H1 (cell line): ENCODE results near the gene TMC3. TPM values are rescaled to one million over a fixed set of nuclear protein-coding genes. Genes with fewer than 3 reads are reported as not detected.

Experiments
- CTCF ChIA-PET: fragments of 300-600 bp; sonication (Branson Sonifier 250); formaldehyde crosslinking; loops from one replicate; lab custom pipeline; 2021; ENCODE audit not compliant: partially characterized antibody; lab: Charles Lee
- POLR2A ChIA-PET: fragments of 300-600 bp; sonication (Branson Sonifier 250); formaldehyde crosslinking; loops from one replicate; lab custom pipeline; 2021; ENCODE audit warnings: inconsistent platforms; ENCODE audit not compliant: partially characterized antibody; lab: Charles Lee
- DNase-seq, 2 experiments: peaks; one replicate each; pipeline versions ENCODE4 v3.0.0 to v3.0.0-alpha.2; 2010 to 2022; ENCODE audit warnings: low spot score in 2 of 2, low read depth in 1 of 2, mixed read lengths in 1 of 2
- FAIRE-seq: peaks from 2 replicates; lab custom pipeline; 2011; peaks lifted over from hg19 to GRCh38; lab: Jason Lieb, UNC
- H2AFZ ChIP-seq: 2 replicates; pipeline ENCODE4 v1.8.1; 2012; ENCODE audit warnings: low read length, inconsistent platforms
- H2AK5ac ChIP-seq: 2 replicates; pipeline ENCODE4 v1.6.1; 2013; ENCODE audit warnings: low read depth, low read length
- H2BK120ac ChIP-seq: replicated peaks from 2 replicates; pipeline ENCODE3; 2013; ENCODE audit warnings: low read depth, low read length, inconsistent platforms
- H2BK12ac ChIP-seq: 2 replicates; pipeline ENCODE4 v1.6.1; 2013; ENCODE audit warnings: low read depth, low read length
- H2BK15ac ChIP-seq: 2 replicates; pipeline ENCODE4 v1.6.1; 2013; ENCODE audit warnings: low read length
- H2BK20ac ChIP-seq: 2 replicates; pipeline ENCODE4 v1.6.1; 2013; ENCODE audit warnings: low read length
- H2BK5ac ChIP-seq: 2 replicates; pipeline ENCODE4 v1.6.1; 2013; ENCODE audit warnings: low read depth, low read length
- H3K14ac ChIP-seq: 2 replicates; pipeline ENCODE4 v1.6.1; 2013; ENCODE audit warnings: inconsistent platforms; ENCODE audit not compliant: insufficient read length
- H3K18ac ChIP-seq: 2 replicates; pipeline ENCODE4 v1.6.1; 2013; ENCODE audit warnings: low read length; ENCODE audit errors: extremely low read depth
- H3K23ac ChIP-seq: 2 replicates; pipeline ENCODE4 v1.6.1; 2013; ENCODE audit warnings: inconsistent platforms; ENCODE audit not compliant: insufficient read length
- H3K23me2 ChIP-seq: 2 replicates; pipeline ENCODE4 v1.6.1; 2013; ENCODE audit warnings: low read depth, low read length
- H3K27ac ChIP-seq: 2 replicates; pipeline ENCODE4 v1.6.1; 2011; ENCODE audit warnings: low read depth, low read length, inconsistent platforms
- H3K27me3 ChIP-seq, 4 experiments: replicated peaks in 1 of 4; 1 replicate in 1 of 4; 2 replicates in 3 of 4; pipeline versions ENCODE4 v1.6.1 to v1.8.1; 2011 to 2013; ENCODE audit warnings: low read length in 3 of 4, mild to moderate bottlenecking in 3 of 4, inconsistent platforms in 2 of 4, mixed read lengths in 2 of 4, moderate library complexity in 1 of 4; ENCODE audit not compliant: control insufficient read depth in 3 of 4, insufficient read depth in 3 of 4; ENCODE audit errors: extremely low read depth in 1 of 4
- H3K36me3 ChIP-seq, 4 experiments: 2 replicates each; pipeline versions ENCODE4 v1.6.1 to v1.8.1; 2011 to 2013; ENCODE audit warnings: mild to moderate bottlenecking in 4 of 4, low read length in 3 of 4, moderate library complexity in 2 of 4, control low read depth in 1 of 4, inconsistent platforms in 1 of 4; ENCODE audit not compliant: insufficient read depth in 4 of 4, control insufficient read depth in 2 of 4
- H3K4ac ChIP-seq: replicated peaks from 2 replicates; pipeline ENCODE3; 2013; ENCODE audit warnings: low read length, low read depth, mixed read lengths, inconsistent platforms; ENCODE audit not compliant: insufficient read length
- H3K4me1 ChIP-seq, 4 experiments: replicated peaks in 1 of 4; 1 replicate in 1 of 4; 2 replicates in 3 of 4; pipeline versions ENCODE4 v1.6.1 to v1.8.1; 2011 to 2013; ENCODE audit warnings: low read length in 3 of 4, inconsistent platforms in 2 of 4, mixed read lengths in 1 of 4; ENCODE audit not compliant: insufficient read depth in 4 of 4, control insufficient read depth in 3 of 4
- H3K4me2 ChIP-seq, 2 experiments: 2 replicates each; pipeline versions ENCODE4 v1.6.1 to v1.8.1; 2011 to 2013; ENCODE audit warnings: low read depth in 2 of 2, low read length in 2 of 2, control low read depth in 1 of 2, inconsistent platforms in 1 of 2, mild to moderate bottlenecking in 1 of 2; ENCODE audit not compliant: insufficient read depth in 1 of 2
- H3K4me3 ChIP-seq, 4 experiments: fragments of 200-600, 300-600 bp in 1 of 4; sonication (generic), shearing (Covaris generic), sonication (Bioruptor Twin) in 1 of 4; 2 replicates each; pipeline versions ENCODE4 v1.5.1 to v1.8.1; 2011 to 2016; ENCODE audit warnings: low read length in 4 of 4, low read depth in 3 of 4, control low read depth in 2 of 4, inconsistent platforms in 2 of 4, mild to moderate bottlenecking in 2 of 4, mixed read lengths in 1 of 4, moderate library complexity in 1 of 4; ENCODE audit not compliant: insufficient read depth in 2 of 4; ENCODE audit errors: extremely low read depth in 1 of 4
- H3K56ac ChIP-seq: replicated peaks from 2 replicates; pipeline ENCODE3; 2013; ENCODE audit warnings: low read depth, mild to moderate bottlenecking, mixed read lengths, low read length, inconsistent platforms; ENCODE audit not compliant: insufficient read length
- H3K79me1 ChIP-seq: 2 replicates; pipeline ENCODE4 v1.6.1; 2013; ENCODE audit warnings: low read depth, low read length, control low read depth
- H3K79me2 ChIP-seq, 2 experiments: 2 replicates each; pipeline versions ENCODE4 v1.6.1 to v1.8.1; 2012 to 2013; ENCODE audit warnings: low read length in 2 of 2, mild to moderate bottlenecking in 2 of 2, inconsistent platforms in 1 of 2; ENCODE audit not compliant: insufficient read depth in 2 of 2, control insufficient read depth in 1 of 2
- H3K9ac ChIP-seq, 4 experiments: replicated peaks in 1 of 4; 1 replicate in 1 of 4; 2 replicates in 3 of 4; pipeline versions ENCODE4 v1.6.1 to v1.8.1; 2011 to 2013; ENCODE audit warnings: low read depth in 3 of 4, low read length in 3 of 4, control low read depth in 2 of 4, mild to moderate bottlenecking in 2 of 4, moderate library complexity in 2 of 4, inconsistent platforms in 1 of 4; ENCODE audit errors: extremely low read depth in 1 of 4
- H3K9me3 ChIP-seq, 2 experiments: 2 replicates each; pipeline versions ENCODE4 v1.6.1 to v1.8.1; 2012 to 2013; ENCODE audit warnings: mild to moderate bottlenecking in 2 of 2, moderate library complexity in 2 of 2, control low read depth in 1 of 2, inconsistent platforms in 1 of 2, low read depth in 1 of 2, low read length in 1 of 2, mixed read lengths in 1 of 2; ENCODE audit not compliant: insufficient read depth in 2 of 2
- H4K20me1 ChIP-seq, 2 experiments: replicated peaks in 1 of 2; 2 replicates each; pipeline versions ENCODE3 to v1.8.1; 2011 to 2013; ENCODE audit warnings: inconsistent platforms in 2 of 2, low read length in 2 of 2, mild to moderate bottlenecking in 1 of 2; ENCODE audit not compliant: insufficient read depth in 2 of 2, control insufficient read depth in 1 of 2
- H4K5ac ChIP-seq: 2 replicates; pipeline ENCODE4 v1.6.1; 2013; ENCODE audit warnings: low read length, low read depth, mixed read lengths, inconsistent platforms; ENCODE audit not compliant: insufficient read length
- H4K8ac ChIP-seq: 2 replicates; pipeline ENCODE4 v1.8.0; 2013; ENCODE audit warnings: mild to moderate bottlenecking, moderate library complexity, low read length, inconsistent platforms; ENCODE audit not compliant: insufficient read depth; ENCODE audit errors: extremely low read depth
- H4K91ac ChIP-seq: replicated peaks from 2 replicates; pipeline ENCODE3; 2013; ENCODE audit warnings: low read length, mixed read lengths, inconsistent platforms; ENCODE audit not compliant: insufficient read length
- ASH2L ChIP-seq: fragments of 200-600, 300-600 bp; sonication (generic); IDR thresholded peaks from one replicate; pipeline ENCODE4 v1.7.1; 2017; ENCODE audit warnings: low read length
- CTBP2 ChIP-seq: IDR thresholded peaks from 2 replicates; pipeline ENCODE4 v1.7.0; 2011; ENCODE audit warnings: borderline replicate concordance, mild to moderate bottlenecking, moderate library complexity, mixed read lengths, low read length; ENCODE audit not compliant: insufficient read depth, insufficient read length
- EP300 ChIP-seq, 2 experiments: IDR thresholded peaks; 1 replicate in 1 of 2; 2 replicates in 1 of 2; pipeline ENCODE4 v1.6.1; 2011 to 2012; ENCODE audit warnings: low read depth in 2 of 2, low read length in 2 of 2, mild to moderate bottlenecking in 2 of 2, borderline replicate concordance in 1 of 2, inconsistent platforms in 1 of 2, moderate library complexity in 1 of 2
- HDAC6 ChIP-seq: IDR thresholded peaks from one replicate; pipeline ENCODE4 v1.7.1; 2012; ENCODE audit warnings: low read depth, mild to moderate bottlenecking, inconsistent platforms, low read length, moderate library complexity
- KDM4A ChIP-seq: IDR thresholded peaks from one replicate; pipeline ENCODE4 v1.7.1; 2012; ENCODE audit warnings: low read depth, mild to moderate bottlenecking, moderate library complexity, low read length, inconsistent platforms; ENCODE audit not compliant: severe bottlenecking
- KDM5A ChIP-seq: fragments of 200-600 bp; IDR thresholded peaks from 2 replicates; pipeline ENCODE4 v1.7.1; 2012; ENCODE audit warnings: mild to moderate bottlenecking, low read length, inconsistent platforms, mixed read lengths
- MAX ChIP-seq: IDR thresholded peaks from 2 replicates; pipeline ENCODE4 v1.6.1; 2012; ENCODE audit warnings: inconsistent platforms
- TAF1 ChIP-seq: IDR thresholded peaks from 2 replicates; pipeline ENCODE4 v1.6.1; 2011; ENCODE audit warnings: mild to moderate bottlenecking, low read depth, low read length
- WGBS, 2 experiments: shearing (Covaris generic) in 1 of 2; methylation state at CpG; one replicate each; pipeline versions ENCODE4 v1.1.6 to v1.1.7; 2013 to 2015; ENCODE audit warnings: low lambda C conversion rate in 2 of 2, mixed read lengths in 2 of 2, inconsistent platforms in 1 of 2, low coverage in 1 of 2, missing lambda C conversion rate in 1 of 2; ENCODE audit not compliant: insufficient replicate concordance in 2 of 2, insufficient coverage in 1 of 2, insufficient read length in 1 of 2; ENCODE audit errors: extremely low coverage in 1 of 2, missing lambda C conversion rate in 1 of 2; 5-methylcytosine and 5-hydroxymethylcytosine counted together
- polyA plus RNA-seq, 7 experiments: library from polyadenylated mRNA; depleted of rRNA in 3 of 7; stranded (reverse) in 5 of 7; unstranded in 2 of 7; fragments of >200 nt in 5 of 7; fragments of 200-250 nt in 2 of 7; gene quantifications; 1 replicate in 5 of 7; 2 replicates in 1 of 7; 4 replicates in 1 of 7; pipeline versions ENCODE4 v1.2.1 to v1.2.3, GENCODE V29; 2011 to 2013; ENCODE audit warnings: missing spikeins in 2 of 7, mixed read lengths in 2 of 7
- total RNA-seq: library from RNA; stranded (reverse); fragmentation: NEBNext Ultra II Directional; extraction: Animal tissue kit (Norgen Biotek cat#: 25700); gene quantifications from 2 replicates; pipeline ENCODE4 v1.2.1, GENCODE V29; 2021

Gene TMC3
- total and polyA plus RNA-seq, 2 of the 8 experiments (the other 6 are each of a cell fraction or from before 2014, with no cell fraction given), result not detected

GRCh38 chr15:81360491-81360890 lies 13.5 kb downstream of the TMC3 start:
- Histone ChIP-seq H2BK20ac (no peak overlapping the region), H2AK5ac (no peak overlapping the region), H3K36me3 (no peaks in the 10 kb centered on the region), H3K4me2 (no peak overlapping the region), H4K5ac (no peak overlapping the region), H2AFZ (peak overlapping the region; percentile 36; the same call in 1 of the 2 replicates), H3K18ac (no peak overlapping the region), H2BK5ac (no peak overlapping the region), H3K56ac (no peak overlapping the region), H4K20me1 (no peaks in the 10 kb centered on the region), H4K91ac (no peak overlapping the region), H3K4me1 (peaks cover 0 to 4% (median 2%) of the 10 kb centered on the region in 4 experiments; a peak in 2 of 7 replicates), H3K4ac (no peak overlapping the region), H3K27me3 (no peaks in the 10 kb centered on the region), H2BK12ac (no peak overlapping the region), H2BK15ac (no peak overlapping the region), H3K23me2 (no peaks in the 10 kb centered on the region), H3K9ac (no peak overlapping the region), H3K4me3 (no peak overlapping the region), H3K79me2 (no peaks in the 10 kb centered on the region), H3K23ac (no peak overlapping the region), H2BK120ac (no peak overlapping the region), H3K14ac (no peak overlapping the region), H3K79me1 (no peaks in the 10 kb centered on the region), H3K27ac (no peak overlapping the region), H3K9me3 (no peaks in the 10 kb centered on the region), H4K8ac (no peak overlapping the region)
- POLR2A ChIA-PET, result no interaction called here
- 91% methylated on average over 5 of the region's 5 CpGs; no CpG with 5 or more reads in 1 of the 2 experiments for WGBS, 2 experiments
- no peak for FAIRE-seq
- TF ChIP-seq KDM5A, result no peak
- TF ChIP-seq CTBP2, result no peak
- no peak for TF ChIP-seq EP300 (IDR thresholded peaks at IDR 0.05; ENCODE audit: borderline replicate concordance in 1 of 2, low read depth in 2 of 2, low read length in 2 of 2)
- TF ChIP-seq TAF1, result no peak
- TF ChIP-seq KDM4A, result no peak
- no peak for TF ChIP-seq HDAC6
- TF ChIP-seq MAX, result no peak
- TF ChIP-seq ASH2L, result no peak
- DNase-seq, result no peak
- CTCF ChIA-PET, result interaction anchor here (0.9 kb wide), 1 partner anchor 94 kb away, joined by 3 read pairs; no protein-coding TSS in a partner anchor
